ENCODE results near the gene ZBTB4. TPM values are rescaled to one million over a fixed set of nuclear protein-coding genes. Genes with fewer than 3 reads are reported as not detected.

The ZBTB4 gene
- total RNA-seq, result 10 to 100 TPM; 29.8 to 30.0 TPM

- Mint-ChIP-seq H3K27ac (peak within 1 kb of the TSS; percentile 92), H3K9me3 (ENCODE audit: insufficient read depth) (no peaks in the 10 kb centered on the region), H3K4me3 (peak within 1 kb of the TSS; percentile 94), H3K36me3 (ENCODE audit: low read depth) (peaks cover 17% of the 10 kb centered on the region), H3K27me3 (ENCODE audit: low read depth) (no peaks in the 10 kb centered on the region), H3K4me1 (ENCODE audit: low read depth) (peaks cover 64% of the 10 kb centered on the region)
- ChIA-PET CTCF (interaction anchor here (1.2 to 7.9 kb wide), 8 partner anchors 8 to 208 kb away, joined by 3 to 78 read pairs (median 4); partner anchors contain the start of genes FGF11, TMEM102 and TP53), POLR2A (interaction anchor here (0.6 to 5.6 kb wide), 14 partner anchors 8 to 694 kb away, joined by 3 to 36 read pairs (median 6); partner anchors contain the start of genes CHRNB1, MPDU1, TMEM102 and TP53)
- peak; percentile 68 for DNase-seq
- ATAC-seq, result peak; percentile 10
Observed at GRCh38 chr17:7479213-7480088, at the start of gene ZBTB4. TSS of gene ZBTB4 (minus strand) at chr17:7479631. CDS start at chr17:7466801, 12,830 bp downstream.

- H3K4me1 Mint-ChIP-seq (ENCODE audit: low read depth), result no peaks in the 10 kb centered on the region
- no peak overlapping the region for H3K4me3 Mint-ChIP-seq
- ChIA-PET CTCF (interaction anchor here (1.7 kb wide), 1 partner anchor 32 kb away, joined by 7 read pairs; no protein-coding TSS in a partner anchor), POLR2A (no interaction called here)
- peaks cover 14% of the 10 kb centered on the region for H3K9me3 Mint-ChIP-seq (ENCODE audit: insufficient read depth)
- H3K36me3 Mint-ChIP-seq (ENCODE audit: low read depth), result peaks cover 11% of the 10 kb centered on the region
- no peak for DNase-seq
- ATAC-seq, result no peak
- H3K27ac Mint-ChIP-seq, result no peak overlapping the region
- peaks cover 2% of the 10 kb centered on the region for H3K27me3 Mint-ChIP-seq (ENCODE audit: low read depth)
Observed at GRCh38 chr17:7528842-7529241, 49.4 kb upstream of the ZBTB4 start.

DNA sequence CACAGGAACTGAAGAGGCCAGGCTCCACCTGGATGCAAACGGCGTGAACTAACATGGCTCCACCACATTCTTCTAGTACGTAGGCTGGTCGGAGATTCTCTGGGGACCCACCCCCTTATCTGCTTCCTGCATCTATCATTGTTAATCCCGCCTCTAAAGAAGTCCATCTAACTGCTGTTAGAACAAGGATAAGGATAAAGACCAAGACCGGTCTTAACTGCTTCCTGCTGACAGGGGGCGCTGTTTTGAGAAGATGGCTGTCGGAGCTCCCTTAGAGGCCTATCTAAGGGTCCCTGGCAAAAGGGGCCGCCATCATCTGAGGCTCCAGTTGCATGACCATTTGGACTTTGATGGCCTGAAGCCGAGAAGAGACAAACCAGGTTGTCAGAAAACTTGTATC is 43.6 kb upstream of the ZBTB4 start:
- Mint-ChIP-seq H3K36me3 (ENCODE audit: low read depth) (peaks cover 2% of the 10 kb centered on the region), H3K4me1 (ENCODE audit: low read depth) (peaks cover 6% of the 10 kb centered on the region), H3K4me3 (no peak overlapping the region), H3K9me3 (ENCODE audit: insufficient read depth) (peaks cover 10% of the 10 kb centered on the region), H3K27me3 (ENCODE audit: low read depth) (no peaks in the 10 kb centered on the region), H3K27ac (no peak overlapping the region)
- ChIA-PET POLR2A (interaction anchor here (0.8 kb wide), 1 partner anchor 38 kb away, joined by 3 read pairs; no protein-coding TSS in a partner anchor), CTCF (interaction anchor here (0.6 to 6.0 kb wide), 18 partner anchors 9 to 167 kb away, joined by 3 to 53 read pairs (median 4); partner anchors contain the start of genes SENP3, SOX15, TMEM102 and TNFSF13)
- ATAC-seq (peak; percentile 68), DNase-seq (peak; percentile 58)

DNA sequence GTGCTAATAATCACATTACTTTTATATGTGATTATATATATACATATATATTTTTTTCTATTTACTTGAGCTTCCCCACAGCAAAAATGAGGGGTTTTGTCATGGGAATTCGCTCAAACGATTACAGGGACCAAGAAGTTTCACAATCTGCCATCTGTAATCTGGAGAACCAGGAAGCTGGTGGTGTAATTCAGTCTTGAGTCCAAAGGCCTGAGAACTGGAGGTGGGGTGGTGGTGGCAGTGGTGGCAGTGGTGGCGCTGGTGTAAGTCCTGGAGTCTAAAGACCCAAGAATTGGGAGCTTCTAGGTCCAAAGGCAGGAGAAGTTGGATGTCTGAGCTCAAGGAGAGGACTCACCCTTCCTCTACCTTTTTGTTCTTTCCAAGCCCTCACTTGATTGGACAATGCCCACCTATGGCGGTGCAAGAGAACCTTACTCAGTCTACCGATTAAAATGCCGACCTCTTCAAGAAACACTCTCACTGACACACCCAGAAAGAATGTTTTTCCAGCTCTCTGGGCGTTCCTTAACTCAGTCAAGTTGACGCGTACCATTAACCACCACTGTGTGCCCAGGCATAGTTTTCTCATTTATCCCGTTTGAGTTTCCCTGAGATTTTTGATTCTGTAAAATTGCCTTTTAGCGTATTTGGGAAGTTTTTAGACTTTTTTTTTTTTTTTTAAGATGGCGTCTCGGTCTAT is 36.6 kb upstream of the ZBTB4 start:
- H3K4me3 Mint-ChIP-seq, result no peak overlapping the region
- H3K27me3 Mint-ChIP-seq (ENCODE audit: low read depth), result no peaks in the 10 kb centered on the region
- no peaks in the 10 kb centered on the region for H3K9me3 Mint-ChIP-seq (ENCODE audit: insufficient read depth)
- ChIA-PET CTCF (interaction anchor here (0.6 to 11.0 kb wide), 12 partner anchors 10 to 172 kb away, joined by 3 to 264 read pairs (median 12); partner anchors contain the start of genes SENP3, SOX15, TMEM102 and TNFSF12), POLR2A (interaction anchor here (2.4 to 2.9 kb wide), 2 partner anchors 36 to 44 kb away, joined by 11 to 32 read pairs; partner anchors contain the start of gene SENP3)
- H3K36me3 Mint-ChIP-seq (ENCODE audit: low read depth), result peaks cover 30% of the 10 kb centered on the region
- H3K27ac Mint-ChIP-seq, result no peak overlapping the region
- ATAC-seq (no peak), DNase-seq (no peak)
- peaks cover 4% of the 10 kb centered on the region for H3K4me1 Mint-ChIP-seq (ENCODE audit: low read depth)

DNA sequence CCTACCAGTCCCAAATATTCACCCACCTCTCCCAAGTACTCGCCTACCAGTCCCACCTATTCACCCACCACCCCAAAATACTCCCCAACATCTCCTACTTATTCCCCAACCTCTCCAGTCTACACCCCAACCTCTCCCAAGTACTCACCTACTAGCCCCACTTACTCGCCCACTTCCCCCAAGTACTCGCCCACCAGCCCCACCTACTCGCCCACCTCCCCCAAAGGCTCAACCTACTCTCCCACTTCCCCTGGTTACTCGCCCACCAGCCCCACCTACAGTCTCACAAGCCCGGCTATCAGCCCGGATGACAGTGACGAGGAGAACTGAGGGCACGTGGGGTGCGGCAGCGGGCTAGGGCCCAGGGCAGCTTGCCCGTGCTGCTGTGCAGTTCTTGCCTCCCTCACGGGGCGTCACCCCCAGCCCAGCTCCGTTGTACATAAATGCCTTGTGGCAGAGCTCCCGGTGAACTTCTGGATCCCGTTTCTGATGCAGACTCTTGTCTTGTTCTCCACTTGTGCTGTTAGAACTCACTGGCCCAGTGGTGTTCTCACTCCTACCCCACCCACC is 34.5 kb upstream of the ZBTB4 start:
- H3K4me1 Mint-ChIP-seq (ENCODE audit: low read depth), result peaks cover 4% of the 10 kb centered on the region
- peak overlapping the region; percentile 49 for H3K27ac Mint-ChIP-seq
- no peaks in the 10 kb centered on the region for H3K27me3 Mint-ChIP-seq (ENCODE audit: low read depth)
- no peak overlapping the region for H3K4me3 Mint-ChIP-seq
- DNase-seq (no peak), ATAC-seq (no peak)
- ChIA-PET POLR2A (interaction anchor here (0.7 to 2.9 kb wide), 5 partner anchors 39 to 75 kb away, joined by 3 to 32 read pairs (median 11); partner anchors contain the start of gene SENP3), CTCF (interaction anchor here (0.6 to 11.0 kb wide), 26 partner anchors 10 to 174 kb away, joined by 3 to 264 read pairs (median 5); partner anchors contain the start of genes MPDU1, SENP3, SHBG and SOX15)
- no peaks in the 10 kb centered on the region for H3K9me3 Mint-ChIP-seq (ENCODE audit: insufficient read depth)
- H3K36me3 Mint-ChIP-seq (ENCODE audit: low read depth), result peaks cover 48% of the 10 kb centered on the region

DNA sequence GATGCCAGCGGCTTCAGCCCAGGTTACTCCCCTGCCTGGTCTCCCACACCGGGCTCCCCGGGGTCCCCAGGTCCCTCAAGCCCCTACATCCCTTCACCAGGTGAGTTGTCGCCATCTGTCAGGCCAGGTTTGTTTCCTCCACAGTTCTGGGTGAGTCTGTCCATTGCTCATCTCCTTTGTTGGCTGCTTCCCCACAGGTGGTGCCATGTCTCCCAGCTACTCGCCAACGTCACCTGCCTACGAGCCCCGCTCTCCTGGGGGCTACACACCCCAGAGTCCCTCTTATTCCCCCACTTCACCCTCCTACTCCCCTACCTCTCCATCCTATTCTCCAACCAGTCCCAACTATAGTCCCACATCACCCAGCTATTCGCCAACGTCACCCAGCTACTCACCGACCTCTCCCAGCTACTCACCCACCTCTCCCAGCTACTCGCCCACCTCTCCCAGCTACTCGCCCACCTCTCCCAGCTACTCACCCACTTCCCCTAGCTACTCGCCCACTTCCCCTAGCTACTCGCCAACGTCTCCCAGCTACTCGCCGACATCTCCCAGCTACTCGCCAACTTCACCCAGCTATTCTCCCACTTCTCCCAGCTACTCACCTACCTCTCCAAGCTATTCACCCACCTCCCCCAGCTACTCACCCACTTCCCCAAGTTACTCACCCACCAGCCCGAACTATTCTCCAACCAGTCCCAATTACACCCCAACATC is 33.6 kb upstream of the ZBTB4 start:
- CTCF ChIA-PET, result interaction anchor here (1.0 to 11.0 kb wide), 10 partner anchors 10 to 175 kb away, joined by 3 to 264 read pairs (median 14); partner anchors contain the start of genes SENP3, SHBG, SOX15 and TMEM102
- no peaks in the 10 kb centered on the region for H3K27me3 Mint-ChIP-seq (ENCODE audit: low read depth)
- H3K27ac Mint-ChIP-seq, result no peak overlapping the region
- POLR2A ChIA-PET, result interaction anchor here (0.6 to 1.6 kb wide), 4 partner anchors 13 to 76 kb away, joined by 3 to 14 read pairs (median 4); partner anchors contain the start of gene SENP3
- H3K9me3 Mint-ChIP-seq (ENCODE audit: insufficient read depth), result no peaks in the 10 kb centered on the region
- DNase-seq (no peak), ATAC-seq (no peak)
- no peak overlapping the region for H3K4me3 Mint-ChIP-seq
- H3K4me1 Mint-ChIP-seq (ENCODE audit: low read depth), result peaks cover 4% of the 10 kb centered on the region
- H3K36me3 Mint-ChIP-seq (ENCODE audit: low read depth), result peaks cover 57% of the 10 kb centered on the region

DNA sequence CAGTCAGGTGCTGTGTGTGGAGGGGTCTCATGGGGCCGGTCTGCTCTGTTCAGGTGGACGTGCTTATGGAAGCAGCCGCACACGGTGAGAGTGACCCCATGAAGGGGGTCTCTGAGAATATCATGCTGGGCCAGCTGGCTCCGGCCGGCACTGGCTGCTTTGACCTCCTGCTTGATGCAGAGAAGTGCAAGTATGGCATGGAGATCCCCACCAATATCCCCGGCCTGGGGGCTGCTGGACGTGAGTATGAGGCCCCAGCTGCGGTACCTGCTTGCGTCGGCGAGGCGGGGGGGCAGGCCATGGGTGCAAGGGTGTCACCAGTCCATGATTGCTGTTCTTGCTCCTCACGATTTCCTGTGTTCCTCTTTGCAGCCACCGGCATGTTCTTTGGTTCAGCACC is 32.7 kb upstream of the ZBTB4 start:
- CTCF ChIA-PET, result interaction anchor here (11.0 kb wide), 1 partner anchor 47 kb away, joined by 264 read pairs; the partner anchor contains the start of genes SENP3 and TNFSF13
- POLR2A ChIA-PET, result interaction anchor here (0.7 kb wide), 1 partner anchor 49 kb away, joined by 3 read pairs; no protein-coding TSS in a partner anchor
- Mint-ChIP-seq H3K36me3 (ENCODE audit: low read depth) (peaks cover 63% of the 10 kb centered on the region), H3K27ac (no peak overlapping the region), H3K9me3 (ENCODE audit: insufficient read depth) (no peaks in the 10 kb centered on the region), H3K4me1 (ENCODE audit: low read depth) (peaks cover 4% of the 10 kb centered on the region), H3K4me3 (no peak overlapping the region), H3K27me3 (ENCODE audit: low read depth) (no peaks in the 10 kb centered on the region)
- ATAC-seq, result no peak
- DNase-seq, result no peak

GRCh38 chr17:7511108-7511507 is 31.7 kb upstream of the ZBTB4 start:
- no peak for DNase-seq
- Mint-ChIP-seq H3K4me1 (ENCODE audit: low read depth) (peaks cover 4% of the 10 kb centered on the region), H3K36me3 (ENCODE audit: low read depth) (peaks cover 70% of the 10 kb centered on the region), H3K27ac (peak overlapping the region; percentile 16), H3K9me3 (ENCODE audit: insufficient read depth) (no peaks in the 10 kb centered on the region), H3K27me3 (ENCODE audit: low read depth) (no peaks in the 10 kb centered on the region), H3K4me3 (no peak overlapping the region)
- CTCF ChIA-PET, result interaction anchor here (1.0 kb wide), 1 partner anchor 50 kb away, joined by 3 read pairs; no protein-coding TSS in a partner anchor
- ATAC-seq, result no peak
- POLR2A ChIA-PET, result no interaction called here

DNA sequence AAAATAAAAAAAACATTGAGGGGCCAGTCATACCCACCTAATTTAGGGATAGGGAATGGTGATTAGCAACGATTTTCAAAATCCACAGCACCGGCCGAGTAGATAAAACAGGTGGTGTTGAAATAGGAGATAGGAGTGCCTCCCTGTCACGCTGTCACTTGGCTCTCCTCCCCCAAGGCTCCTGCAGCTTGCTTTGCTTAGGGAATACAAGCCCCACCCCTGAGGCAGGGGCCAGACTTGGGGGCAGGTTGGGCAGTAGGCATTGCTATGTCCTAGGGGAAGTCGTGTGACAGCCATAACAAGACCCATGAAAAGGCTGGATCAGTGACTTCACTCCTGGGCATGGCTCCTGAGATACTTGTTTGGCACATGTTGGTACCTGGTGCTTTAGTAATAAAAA is 30.5 kb upstream of the ZBTB4 start:
- ATAC-seq (no peak), DNase-seq (no peak)
- ChIA-PET POLR2A (no interaction called here), CTCF (interaction anchor here (0.8 to 3.9 kb wide), 4 partner anchors 11 to 79 kb away, joined by 3 to 30 read pairs (median 4); no protein-coding TSS in a partner anchor)
- Mint-ChIP-seq H3K36me3 (ENCODE audit: low read depth) (peaks cover 75% of the 10 kb centered on the region), H3K4me1 (ENCODE audit: low read depth) (peaks cover 4% of the 10 kb centered on the region), H3K4me3 (no peak overlapping the region), H3K27ac (no peak overlapping the region), H3K9me3 (ENCODE audit: insufficient read depth) (no peaks in the 10 kb centered on the region), H3K27me3 (ENCODE audit: low read depth) (no peaks in the 10 kb centered on the region)

- POLR2A ChIA-PET, result interaction anchor here (1.0 to 1.4 kb wide), 3 partner anchors 25 to 146 kb away, joined by 3 read pairs; partner anchors contain the start of gene POLR2A
- H3K9me3 Mint-ChIP-seq (ENCODE audit: insufficient read depth), result no peaks in the 10 kb centered on the region
- no peak overlapping the region for H3K4me3 Mint-ChIP-seq
- DNase-seq (no peak), ATAC-seq (no peak)
- no peaks in the 10 kb centered on the region for H3K4me1 Mint-ChIP-seq (ENCODE audit: low read depth)
- peaks cover 74% of the 10 kb centered on the region for H3K36me3 Mint-ChIP-seq (ENCODE audit: low read depth)
- CTCF ChIA-PET, result interaction anchor here (0.6 to 3.9 kb wide), 5 partner anchors 18 to 80 kb away, joined by 3 to 30 read pairs (median 4); no protein-coding TSS in a partner anchor
- H3K27me3 Mint-ChIP-seq (ENCODE audit: low read depth), result no peaks in the 10 kb centered on the region
- H3K27ac Mint-ChIP-seq, result no peak overlapping the region
Observed at GRCh38 chr17:7508846-7509245, 29.4 kb upstream of the ZBTB4 start.

All from activated CD8-positive, alpha-beta T cell treated with anti-CD3 and anti-CD28 coated beads, Interleukin-2, amount 10 ng/mL, durations not matched to agents 7 days and 5 days (primary cell).